Measurements from ENCODE around the gene GNG12.
A peak's percentile ranks its signal among the peaks of the same experiment; 100 is the strongest.

DNA sequence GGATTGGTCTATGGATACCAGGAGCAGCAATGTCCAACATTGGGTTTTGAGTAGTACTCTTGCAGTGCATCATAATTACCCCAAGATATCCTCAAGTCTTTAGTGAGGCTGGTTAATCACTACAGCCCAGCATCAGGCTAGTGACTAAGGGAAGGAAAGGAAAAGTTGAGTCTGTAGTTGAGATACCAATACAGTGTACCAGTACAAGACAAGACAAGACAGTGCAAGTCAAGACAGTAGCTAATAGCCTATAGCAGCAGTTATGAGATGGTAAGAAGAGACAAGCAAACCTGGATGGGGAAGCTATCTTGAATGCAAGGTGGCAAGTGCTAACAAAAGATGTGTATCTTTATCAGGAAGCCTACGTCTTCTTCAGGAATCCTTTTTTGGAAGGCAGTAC is 13.3 kb upstream of the GNG12 start:
- TF ChIP-seq, protein P1, sequence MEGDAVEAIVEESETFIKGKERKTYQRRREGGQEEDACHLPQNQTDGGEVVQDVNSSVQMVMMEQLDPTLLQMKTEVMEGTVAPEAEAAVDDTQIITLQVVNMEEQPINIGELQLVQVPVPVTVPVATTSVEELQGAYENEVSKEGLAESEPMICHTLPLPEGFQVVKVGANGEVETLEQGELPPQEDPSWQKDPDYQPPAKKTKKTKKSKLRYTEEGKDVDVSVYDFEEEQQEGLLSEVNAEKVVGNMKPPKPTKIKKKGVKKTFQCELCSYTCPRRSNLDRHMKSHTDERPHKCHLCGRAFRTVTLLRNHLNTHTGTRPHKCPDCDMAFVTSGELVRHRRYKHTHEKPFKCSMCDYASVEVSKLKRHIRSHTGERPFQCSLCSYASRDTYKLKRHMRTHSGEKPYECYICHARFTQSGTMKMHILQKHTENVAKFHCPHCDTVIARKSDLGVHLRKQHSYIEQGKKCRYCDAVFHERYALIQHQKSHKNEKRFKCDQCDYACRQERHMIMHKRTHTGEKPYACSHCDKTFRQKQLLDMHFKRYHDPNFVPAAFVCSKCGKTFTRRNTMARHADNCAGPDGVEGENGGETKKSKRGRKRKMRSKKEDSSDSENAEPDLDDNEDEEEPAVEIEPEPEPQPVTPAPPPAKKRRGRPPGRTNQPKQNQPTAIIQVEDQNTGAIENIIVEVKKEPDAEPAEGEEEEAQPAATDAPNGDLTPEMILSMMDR (IDR thresholded peaks at IDR 0.05) = no peak
- TF ChIP-seq POLR2AphosphoS5 (IDR thresholded peaks at IDR 0.05) (peak in 1 of 3 donors; percentile 49), EP300 (IDR thresholded peaks at IDR 0.05) (no peak), POLR2A (IDR thresholded peaks at IDR 0.05) (no peak)
